Neuronal stem cell (in vitro differentiated cells): ENCODE data around the gene RBFOX2.

ENCODE experiments used
- DNase-seq: peaks from one replicate; pipeline ENCODE4 v3.0.0-alpha.2; 2013; ENCODE audit warnings: low spot score
- H2AFZ ChIP-seq: one replicate; pipeline ENCODE4 v1.6.1; 2013; ENCODE audit warnings: mild to moderate bottlenecking, low read length, inconsistent platforms
- H2AK5ac ChIP-seq: 2 replicates; pipeline ENCODE4 v1.6.1; 2013; ENCODE audit warnings: low read depth, mild to moderate bottlenecking, inconsistent platforms, low read length, moderate library complexity, mixed read lengths
- H2BK120ac ChIP-seq: 2 replicates; pipeline ENCODE4 v1.6.1; 2013; ENCODE audit warnings: low read depth, mild to moderate bottlenecking, inconsistent platforms, low read length, moderate library complexity, mixed read lengths
- H2BK12ac ChIP-seq: one replicate; pipeline ENCODE4 v1.6.1; 2013; ENCODE audit warnings: low read length, inconsistent platforms
- H2BK15ac ChIP-seq: 2 replicates; pipeline ENCODE4 v1.6.1; 2013; ENCODE audit warnings: mild to moderate bottlenecking, low read length, inconsistent platforms, mixed read lengths
- H2BK5ac ChIP-seq: one replicate; pipeline ENCODE4 v1.6.1; 2013; ENCODE audit warnings: inconsistent platforms, mild to moderate bottlenecking, low read length, moderate library complexity
- H3K14ac ChIP-seq: one replicate; pipeline ENCODE4 v1.6.1; 2013; ENCODE audit warnings: low read length, inconsistent platforms
- H3K18ac ChIP-seq: 2 replicates; pipeline ENCODE4 v1.6.1; 2013; ENCODE audit warnings: low read length, inconsistent platforms
- H3K23ac ChIP-seq: 2 replicates; pipeline ENCODE4 v1.6.1; 2013; ENCODE audit warnings: low read depth, mild to moderate bottlenecking, mixed read lengths, low read length, inconsistent platforms; ENCODE audit not compliant: poor library complexity
- H3K27ac ChIP-seq: replicated peaks from 3 replicates; pipeline ENCODE4 v1.5.1; 2013; ENCODE audit warnings: low read length, inconsistent platforms
- H3K27me3 ChIP-seq, 3 experiments: 2 replicates each; pipeline ENCODE4 v1.6.1; 2013; ENCODE audit warnings: low read length in 3 of 3, mild to moderate bottlenecking in 2 of 3, inconsistent platforms in 1 of 3, low read depth in 1 of 3, mixed read lengths in 1 of 3, moderate library complexity in 1 of 3; ENCODE audit not compliant: control insufficient read depth in 3 of 3, insufficient read depth in 3 of 3
- H3K36me3 ChIP-seq, 2 donors: replicated peaks in 1 of 2; 2 replicates each; pipeline ENCODE4 v1.6.1; 2013; ENCODE audit warnings: low read length in 2 of 2; ENCODE audit not compliant: control insufficient read depth in 2 of 2, insufficient read depth in 2 of 2
- H3K4ac ChIP-seq: 2 replicates; pipeline ENCODE4 v1.6.1; 2013; ENCODE audit warnings: inconsistent platforms, mild to moderate bottlenecking, low read length, moderate library complexity
- H3K4me1 ChIP-seq, 2 donors: 1 replicate in 1 of 2; 2 replicates in 1 of 2; pipeline ENCODE4 v1.6.1; 2013; ENCODE audit warnings: low read length in 2 of 2, low read depth in 1 of 2; ENCODE audit not compliant: control insufficient read depth in 2 of 2, insufficient read depth in 1 of 2
- H3K4me2 ChIP-seq: one replicate; pipeline ENCODE4 v1.6.1; 2013; ENCODE audit warnings: mild to moderate bottlenecking, low read length, inconsistent platforms; ENCODE audit not compliant: insufficient read depth, poor library complexity, severe bottlenecking
- H3K4me3 ChIP-seq, 2 donors: 2 replicates each; pipeline ENCODE4 v1.5.1; 2013; ENCODE audit warnings: low read length in 2 of 2, mild to moderate bottlenecking in 2 of 2, inconsistent platforms in 1 of 2, moderate library complexity in 1 of 2
- H3K79me1 ChIP-seq: one replicate; pipeline ENCODE4 v1.6.1; 2013; ENCODE audit warnings: low read depth, mild to moderate bottlenecking, inconsistent platforms, low read length, moderate library complexity
- H3K9ac ChIP-seq: one replicate; pipeline ENCODE4 v1.6.1; 2013; ENCODE audit warnings: mild to moderate bottlenecking, low read depth, low read length, inconsistent platforms; ENCODE audit not compliant: poor library complexity
- H3K9me3 ChIP-seq, 2 donors: replicated peaks in 1 of 2; 2 replicates each; pipeline versions ENCODE3 to v1.6.1; 2013; ENCODE audit warnings: low read length in 2 of 2, mild to moderate bottlenecking in 2 of 2, inconsistent platforms in 1 of 2, low read depth in 1 of 2, mixed read lengths in 1 of 2, moderate library complexity in 1 of 2; ENCODE audit not compliant: control insufficient read depth in 2 of 2, insufficient read depth in 1 of 2
- H4K8ac ChIP-seq: one replicate; pipeline ENCODE4 v1.6.1; 2013; ENCODE audit warnings: low read depth, mild to moderate bottlenecking, inconsistent platforms, low read length, moderate library complexity
- H4K91ac ChIP-seq: one replicate; pipeline ENCODE4 v1.6.1; 2013; ENCODE audit warnings: low read length, low read depth, mild to moderate bottlenecking, inconsistent platforms; ENCODE audit not compliant: poor library complexity
- WGBS, 2 donors: extraction: QIAGEN DNeasy Blood & Tissue Kit; methylation state at CpG; one replicate each; pipeline ENCODE4 v1.1.7; 2013; ENCODE audit warnings: missing lambda C conversion rate in 2 of 2, mixed read lengths in 1 of 2; ENCODE audit not compliant: insufficient read length in 2 of 2, insufficient replicate concordance in 1 of 2; ENCODE audit errors: extremely low coverage in 2 of 2; 5-methylcytosine and 5-hydroxymethylcytosine counted together

The RBFOX2 gene

GRCh38 chr22:35997438-35997837, 31.2 kb downstream of the RBFOX2 start:
- no peak overlapping the region for H3K9ac ChIP-seq
- no peak overlapping the region for H3K27ac ChIP-seq
- no peak overlapping the region for H2BK120ac ChIP-seq
- no peaks in the 10 kb centered on the region for H3K4me1 ChIP-seq
- no peak overlapping the region for H2BK15ac ChIP-seq
- no CpG with 5 or more reads among the region's 3 CpGs for WGBS, 2 donors
- H3K9me3 ChIP-seq, result no peaks in the 10 kb centered on the region
- no peak overlapping the region for H3K4me3 ChIP-seq
- H3K23ac ChIP-seq, result no peak overlapping the region
- no peaks in the 10 kb centered on the region for H3K27me3 ChIP-seq
- no peak overlapping the region for H2BK5ac ChIP-seq
- no peak overlapping the region for H4K91ac ChIP-seq
- no peaks in the 10 kb centered on the region for H3K79me1 ChIP-seq
- no peak for DNase-seq
- no peak overlapping the region for H2AK5ac ChIP-seq
- H4K8ac ChIP-seq, result no peak overlapping the region
- no peak overlapping the region for H3K4ac ChIP-seq
- H3K18ac ChIP-seq, result no peak overlapping the region
- H3K14ac ChIP-seq, result no peak overlapping the region
- peaks cover 0 to 28% of the 10 kb centered on the region in 2 donors for H3K36me3 ChIP-seq
- no peak overlapping the region for H2BK12ac ChIP-seq
- no peak overlapping the region for H3K4me2 ChIP-seq
- H2AFZ ChIP-seq, result no peak overlapping the region

- no peak overlapping the region for H2AFZ ChIP-seq
- no peak overlapping the region for H3K18ac ChIP-seq
- H3K4me1 ChIP-seq, result no peaks in the 10 kb centered on the region
- no peak overlapping the region for H3K4ac ChIP-seq
- H2AK5ac ChIP-seq, result no peak overlapping the region
- no peaks in the 10 kb centered on the region for H3K9me3 ChIP-seq
- H3K27ac ChIP-seq, result no peak overlapping the region
- H3K23ac ChIP-seq, result no peak overlapping the region
- DNase-seq, result no peak
- no peak overlapping the region for H4K8ac ChIP-seq
- no peak overlapping the region for H3K4me2 ChIP-seq
- H3K9ac ChIP-seq, result no peak overlapping the region
- WGBS, 2 donors, result no CpG with 5 or more reads among the region's 1 CpG
- H2BK120ac ChIP-seq, result no peak overlapping the region
- no peak overlapping the region for H2BK12ac ChIP-seq
- no peak overlapping the region for H2BK15ac ChIP-seq
- H4K91ac ChIP-seq, result no peak overlapping the region
- no peak overlapping the region for H2BK5ac ChIP-seq
- H3K36me3 ChIP-seq, result peaks cover 0 to 36% of the 10 kb centered on the region in 2 donors
- no peak overlapping the region for H3K4me3 ChIP-seq
- H3K14ac ChIP-seq, result no peak overlapping the region
- no peaks in the 10 kb centered on the region for H3K79me1 ChIP-seq
- H3K27me3 ChIP-seq, result no peaks in the 10 kb centered on the region
Measured at GRCh38 chr22:35996596-35996995, 32.0 kb downstream of the RBFOX2 start.

- peaks cover 0 to 39% of the 10 kb centered on the region in 2 donors for H3K36me3 ChIP-seq
- H4K8ac ChIP-seq, result no peak overlapping the region
- H2BK12ac ChIP-seq, result no peak overlapping the region
- no peak overlapping the region for H4K91ac ChIP-seq
- no peak for DNase-seq
- H3K4ac ChIP-seq, result no peak overlapping the region
- no peak overlapping the region for H2BK5ac ChIP-seq
- H3K18ac ChIP-seq, result no peak overlapping the region
- H3K9me3 ChIP-seq, result no peaks in the 10 kb centered on the region
- H3K4me1 ChIP-seq, result no peaks in the 10 kb centered on the region
- no peak overlapping the region for H2BK15ac ChIP-seq
- no peak overlapping the region for H2AK5ac ChIP-seq
- H3K4me2 ChIP-seq, result no peak overlapping the region
- H3K23ac ChIP-seq, result no peak overlapping the region
- no peak overlapping the region for H3K27ac ChIP-seq
- no peaks in the 10 kb centered on the region for H3K27me3 ChIP-seq
- no peak overlapping the region for H3K14ac ChIP-seq
- H2AFZ ChIP-seq, result no peak overlapping the region
- no peak overlapping the region for H3K4me3 ChIP-seq
- no peaks in the 10 kb centered on the region for H3K79me1 ChIP-seq
- no CpG with 5 or more reads among the region's 2 CpGs for WGBS, 2 donors
- no peak overlapping the region for H2BK120ac ChIP-seq
- H3K9ac ChIP-seq, result no peak overlapping the region
Measured at GRCh38 chr22:35995772-35996171, 32.9 kb downstream of the RBFOX2 start.

- no peak overlapping the region for H2AFZ ChIP-seq
- DNase-seq, result no peak
- no peaks in the 10 kb centered on the region for H3K9me3 ChIP-seq
- peaks cover 0 to 39% of the 10 kb centered on the region in 2 donors for H3K36me3 ChIP-seq
- H4K91ac ChIP-seq, result no peak overlapping the region
- no peak overlapping the region for H2BK5ac ChIP-seq
- H3K4me2 ChIP-seq, result no peak overlapping the region
- H3K4ac ChIP-seq, result no peak overlapping the region
- H3K23ac ChIP-seq, result no peak overlapping the region
- no peak overlapping the region for H4K8ac ChIP-seq
- no peak overlapping the region for H3K27ac ChIP-seq
- no peak overlapping the region for H2AK5ac ChIP-seq
- H3K79me1 ChIP-seq, result no peaks in the 10 kb centered on the region
- H2BK12ac ChIP-seq, result no peak overlapping the region
- no peak overlapping the region for H3K18ac ChIP-seq
- H3K4me1 ChIP-seq, result no peaks in the 10 kb centered on the region
- no peak overlapping the region for H2BK15ac ChIP-seq
- WGBS, 2 donors, result no CpG with 5 or more reads among the region's 7 CpGs
- no peak overlapping the region for H3K9ac ChIP-seq
- H3K14ac ChIP-seq, result no peak overlapping the region
- H3K4me3 ChIP-seq, result no peak overlapping the region
- H2BK120ac ChIP-seq, result no peak overlapping the region
- H3K27me3 ChIP-seq, result no peaks in the 10 kb centered on the region
Measured at GRCh38 chr22:35995348-35995747, 33.3 kb downstream of the RBFOX2 start.
